GM19035 (cell line): ENCODE results near the gene CYFIP2.
"Not testable (repeated sequence)": the region's sequence is repeated elsewhere in the genome, so short reads cannot be mapped to it uniquely, and the experiment has no call there.

ENCODE experiments used
- ATAC-seq: cut with Tn5 transposase; IDR thresholded peaks from one replicate; pipeline ENCODE4 v1.9.1; 2021; ENCODE audit not compliant: unreplicated experiment

CYFIP2 gene

DNA sequence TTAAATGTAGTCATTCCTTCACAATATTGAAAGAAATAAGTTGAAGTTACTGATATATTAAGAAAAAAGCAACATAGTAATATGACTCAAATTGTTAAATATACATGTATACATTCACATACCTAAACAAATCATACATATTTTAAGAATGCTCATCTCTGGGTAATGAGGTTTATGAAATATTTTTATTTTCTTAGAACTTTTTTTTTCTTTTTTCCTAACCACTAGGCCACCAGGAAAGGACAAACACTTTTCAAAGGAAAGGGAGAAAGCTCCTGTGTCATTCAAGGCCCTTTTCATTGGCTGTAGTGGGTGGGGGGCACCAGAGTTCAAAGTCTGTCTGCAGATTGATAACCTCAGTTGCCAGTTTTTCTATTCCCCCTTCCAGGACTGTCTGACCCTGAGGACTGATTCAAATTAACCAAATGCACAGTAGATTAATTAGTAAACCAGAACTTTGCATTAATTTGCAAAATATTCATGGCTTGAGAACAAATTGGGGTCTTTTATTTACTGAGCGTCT lies 121.2 kb downstream of the CYFIP2 start:
- ATAC-seq, result no peak

DNA sequence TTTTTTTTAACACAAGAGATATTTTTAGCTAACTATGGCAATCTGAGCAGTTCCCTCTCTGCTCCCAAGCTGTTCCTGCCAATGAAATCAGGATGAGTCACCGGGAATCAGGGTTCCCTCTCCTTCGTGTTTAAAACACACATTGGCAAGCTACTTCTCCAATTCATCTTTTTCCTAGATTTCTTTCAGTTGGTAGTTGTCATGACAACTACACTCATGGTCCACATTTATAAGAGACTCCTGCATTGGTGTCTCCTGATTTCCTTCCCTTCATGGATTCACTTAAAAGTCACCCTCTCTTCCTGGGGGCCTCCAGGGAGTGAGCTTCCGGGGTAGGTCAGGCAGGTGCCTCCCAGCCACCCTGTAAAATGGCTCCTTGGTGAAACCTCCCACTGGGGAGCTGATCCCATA lies 121.8 kb downstream of the CYFIP2 start:
- no peak for ATAC-seq

DNA sequence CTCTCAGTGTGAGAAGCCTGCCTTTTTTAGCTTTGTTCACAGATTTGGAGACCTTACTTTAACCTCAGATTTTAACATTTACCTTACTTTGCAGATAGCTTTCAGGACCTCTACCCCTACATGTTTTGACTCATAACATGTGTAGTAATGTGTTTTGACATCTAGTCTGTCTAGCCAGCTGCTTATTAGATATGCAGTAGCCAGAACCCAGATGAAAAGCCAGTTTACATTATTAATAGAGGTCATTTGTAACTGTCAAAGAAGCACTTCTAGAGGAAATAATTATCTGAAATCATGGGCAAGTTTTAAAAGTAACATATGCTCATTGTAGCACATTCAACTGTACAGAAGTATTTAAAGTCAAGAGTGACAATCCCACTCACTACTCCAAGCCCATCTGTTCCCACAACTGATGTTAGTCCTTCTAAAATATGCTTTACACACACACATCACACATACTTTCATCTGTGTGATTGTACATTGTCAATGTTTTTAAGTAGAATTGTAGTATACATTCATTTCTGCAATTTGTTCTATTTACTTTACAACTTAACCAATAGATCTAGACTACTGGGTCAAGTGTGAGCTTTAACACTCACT lies 122.3 kb downstream of the CYFIP2 start:
- no peak for ATAC-seq

DNA sequence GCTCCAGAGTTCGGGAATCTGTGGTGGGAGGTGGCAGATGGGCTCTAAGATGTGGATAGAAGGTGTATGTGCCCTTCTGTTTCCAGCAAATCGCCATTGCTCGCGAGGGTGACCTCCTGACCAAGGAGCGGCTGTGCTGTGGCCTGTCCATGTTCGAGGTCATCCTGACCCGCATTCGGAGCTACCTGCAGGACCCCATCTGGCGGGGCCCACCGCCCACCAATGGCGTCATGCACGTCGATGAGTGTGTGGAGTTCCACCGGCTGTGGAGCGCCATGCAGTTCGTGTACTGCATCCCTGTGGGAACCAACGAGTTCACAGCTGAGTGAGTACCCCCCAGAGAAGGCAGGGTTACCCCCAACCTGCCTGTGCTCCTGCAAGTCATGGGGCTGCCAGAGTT lies 123.2 kb downstream of the CYFIP2 start:
- ATAC-seq, result no peak

GRCh38 chr5:157390133-157390532 lies 124.2 kb downstream of the CYFIP2 start:
- ATAC-seq, result no peak

- no peak for ATAC-seq
Observed at GRCh38 chr5:157390551-157391297, 124.8 kb downstream of the CYFIP2 start.

DNA sequence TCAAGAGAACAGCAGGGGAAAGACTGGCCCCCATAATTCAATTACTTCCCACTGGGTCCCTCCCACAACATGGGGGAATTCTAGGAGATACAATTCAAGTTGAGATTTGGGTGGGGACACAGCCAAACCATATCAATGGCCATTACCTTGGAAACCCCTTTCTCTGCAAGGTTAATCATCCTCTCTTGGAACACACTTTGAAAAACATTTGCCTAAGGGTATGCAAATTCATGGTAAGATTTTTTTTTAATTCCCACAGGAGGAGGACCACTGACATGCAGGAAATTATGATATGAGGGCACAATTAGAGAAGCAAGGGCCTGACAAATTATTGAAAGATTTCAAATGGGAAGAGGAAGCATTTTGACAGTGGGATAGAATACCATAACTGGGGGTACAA lies 132.4 kb downstream of the CYFIP2 start:
- ATAC-seq, result no peak

- ATAC-seq, result no peak
Observed at GRCh38 chr5:157400741-157401495, 135.0 kb downstream of the CYFIP2 start.

- ATAC-seq, result no peak
Observed at GRCh38 chr5:157415838-157416237, 149.9 kb downstream of the CYFIP2 start.

GRCh38 chr5:157419521-157419920 lies 153.6 kb downstream of the CYFIP2 start:
- not testable (repeated sequence) for ATAC-seq

DNA sequence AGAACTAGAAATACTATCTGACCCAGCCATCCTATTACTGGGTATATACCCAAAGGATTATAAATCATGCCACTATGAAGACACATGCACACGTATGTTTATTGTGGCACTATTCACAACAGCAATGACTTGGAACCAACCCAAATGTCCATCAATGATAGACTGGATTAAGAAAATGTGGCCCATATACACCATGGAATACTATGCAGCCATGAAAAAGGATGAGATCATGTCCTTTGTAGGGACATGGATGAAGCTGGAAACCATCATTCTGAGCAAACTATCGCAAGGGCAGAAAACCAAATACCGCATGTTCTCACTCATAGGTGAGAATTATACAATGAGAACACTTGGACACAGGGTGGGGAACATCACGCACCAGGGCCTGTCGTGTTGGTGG lies 164.0 kb downstream of the CYFIP2 start:
- ATAC-seq, result not testable (repeated sequence)

DNA sequence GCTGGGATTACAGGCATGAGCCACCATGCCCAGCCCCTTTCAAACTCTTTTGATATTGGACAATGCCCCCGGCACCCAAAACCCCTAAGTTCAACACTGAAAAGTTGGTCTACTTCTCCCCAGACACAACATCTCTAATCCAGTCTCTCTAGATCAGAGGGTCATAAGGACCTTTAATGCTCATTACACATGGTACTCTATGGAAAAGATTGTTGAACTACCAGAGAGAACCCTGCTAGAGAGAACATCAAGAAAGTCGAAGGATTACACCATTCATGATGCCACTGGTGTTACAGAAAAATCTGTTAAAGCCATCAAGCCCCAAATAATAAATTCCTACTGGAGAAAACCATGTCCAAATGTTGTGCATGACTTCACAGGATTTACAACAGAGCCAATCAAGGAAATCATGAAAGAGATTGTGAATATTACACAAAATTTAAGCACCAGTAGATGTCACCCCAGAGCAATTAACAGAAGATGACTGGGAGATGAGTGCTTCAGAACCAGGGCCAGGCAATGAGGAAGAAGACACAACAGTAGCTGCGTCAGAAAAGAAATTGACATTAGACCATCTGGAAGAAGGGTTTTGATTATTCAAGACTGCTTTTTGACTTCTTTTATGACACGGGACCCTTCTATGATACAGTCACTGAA lies 165.7 kb downstream of the CYFIP2 start:
- ATAC-seq, result peak; percentile 88

GRCh38 chr5:157434096-157434495 lies 168.2 kb downstream of the CYFIP2 start:
- ATAC-seq, result no peak

- no peak for ATAC-seq
Observed at GRCh38 chr5:157443041-157443549, 177.2 kb downstream of the CYFIP2 start.

DNA sequence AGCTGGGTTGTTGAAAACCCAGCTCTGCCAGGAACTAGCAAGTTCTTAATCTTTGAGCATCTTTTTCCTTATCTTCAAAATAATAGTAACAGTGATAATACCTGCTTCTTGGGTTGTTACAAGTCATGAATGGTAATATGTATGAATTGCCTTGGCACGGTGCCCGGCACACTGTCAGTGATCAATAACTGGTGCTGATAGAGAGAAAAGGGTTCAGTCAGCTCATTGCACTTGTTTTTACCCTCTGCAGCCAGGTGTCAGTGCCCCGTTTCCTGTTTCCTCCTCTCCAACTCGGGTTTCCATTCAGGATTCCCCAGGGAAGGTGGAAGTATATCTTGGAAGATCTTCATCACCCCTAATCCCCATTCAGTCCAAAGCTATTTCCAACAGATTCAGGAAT lies 178.3 kb downstream of the CYFIP2 start:
- no peak for ATAC-seq
